CD4-positive, alpha-beta memory T cell (primary cell): ENCODE results near the gene GYG1. TPM values are rescaled to one million over a fixed set of nuclear protein-coding genes. Genes with fewer than 3 reads are reported as not detected.
A peak's percentile ranks its signal among the peaks of the same experiment; 100 is the strongest.

Experiments
- CTCF ChIA-PET: fragments of 350-600 bp; sonication (Branson Sonifier 250); formaldehyde crosslinking; loops from one replicate; lab custom pipeline; 2021; ENCODE audit warnings: inconsistent platforms; ENCODE audit not compliant: partially characterized antibody; lab: Charles Lee
- POLR2A ChIA-PET: fragments of 350-600 bp; sonication (Branson Sonifier 250); formaldehyde crosslinking; loops from one replicate; lab custom pipeline; 2021; ENCODE audit not compliant: partially characterized antibody; lab: Charles Lee
- DNase-seq, 5 donors: peaks; one replicate each; pipeline versions ENCODE4 v3.0.0 to v3.0.0-alpha.2; 2020 to 2022; ENCODE audit warnings: mixed read lengths in 1 of 5
- H3K27ac ChIP-seq: one replicate; pipeline ENCODE4 v1.7.0; 2013; ENCODE audit warnings: low read depth, low read length
- H3K27me3 ChIP-seq: 2 replicates; pipeline ENCODE4 v1.7.0; 2013; ENCODE audit warnings: mild to moderate bottlenecking, low read length, moderate library complexity; ENCODE audit not compliant: insufficient read depth
- H3K36me3 ChIP-seq: 2 replicates; pipeline ENCODE4 v1.7.0; 2013; ENCODE audit warnings: mild to moderate bottlenecking, low read length, moderate library complexity; ENCODE audit not compliant: insufficient read depth
- H3K4me1 ChIP-seq: 2 replicates; pipeline ENCODE4 v1.7.0; 2013; ENCODE audit warnings: mild to moderate bottlenecking, low read length, moderate library complexity; ENCODE audit not compliant: insufficient read depth
- H3K4me3 ChIP-seq, 2 donors: one replicate each; pipeline ENCODE4 v1.7.0; 2013; ENCODE audit warnings: low read length in 2 of 2, mild to moderate bottlenecking in 1 of 2
- H3K9me3 ChIP-seq, 2 donors: one replicate each; pipeline ENCODE4 v1.7.0; 2013; ENCODE audit warnings: low read length in 2 of 2, control low read depth in 1 of 2; ENCODE audit not compliant: control insufficient read depth in 1 of 2
- H3K27ac Mint-ChIP-seq, 7 donors: one replicate each; pipeline ENCODE4 v1.8.0; 2020 to 2021; ENCODE audit warnings: mixed read lengths in 7 of 7, mild to moderate bottlenecking in 6 of 7, inconsistent platforms in 3 of 7, moderate library complexity in 3 of 7
- H3K27me3 Mint-ChIP-seq, 2 donors: one replicate each; pipeline ENCODE4 v1.8.0; 2020 to 2021; ENCODE audit warnings: mixed read lengths in 2 of 2
- H3K36me3 Mint-ChIP-seq, 2 donors: one replicate each; pipeline ENCODE4 v1.8.0; 2020 to 2021; ENCODE audit warnings: mixed read lengths in 2 of 2, inconsistent platforms in 1 of 2, mild to moderate bottlenecking in 1 of 2
- H3K4me1 Mint-ChIP-seq, 4 donors: one replicate each; pipeline ENCODE4 v1.8.0; 2020 to 2021; ENCODE audit warnings: mixed read lengths in 4 of 4, mild to moderate bottlenecking in 1 of 4
- H3K4me3 Mint-ChIP-seq, 8 donors: one replicate each; pipeline ENCODE4 v1.8.0; 2020 to 2021; ENCODE audit warnings: mixed read lengths in 8 of 8, mild to moderate bottlenecking in 7 of 8, moderate library complexity in 6 of 8, inconsistent platforms in 3 of 8
- H3K9me3 Mint-ChIP-seq, 8 donors: one replicate each; pipeline ENCODE4 v1.8.0; 2020 to 2021; ENCODE audit warnings: mixed read lengths in 8 of 8, mild to moderate bottlenecking in 5 of 8, inconsistent platforms in 3 of 8, moderate library complexity in 1 of 8
- intact Hi-C: fragments of 100-400 bp; cut with micrococcal nuclease; formaldehyde crosslinking; loops from one replicate; pipeline ENCODE4 v1.15.1; 2023
- polyA plus RNA-seq, 2 donors: library from polyadenylated mRNA; unstranded; fragments of 300-500 nt; fragmentation: Illumina TruSeq; gene quantifications; one replicate each; pipeline ENCODE4 v1.2.3, GENCODE V29; 2021
- total RNA-seq, 2 experiments: library from RNA; stranded (reverse); gene quantifications; one replicate each; pipeline ENCODE4 v1.2.3, GENCODE V29; 2021

The GYG1 gene
- total RNA-seq: 10 to 100 TPM; 20.9 to 24.1 TPM
- polyA plus RNA-seq: 10 to 100 TPM; 34.4 to 54.9 TPM

GRCh38 chr3:148991219-148992026, at the start of gene GYG1:
Gene GYG1 (plus strand): TSS chr3:148991540. CDS start chr3:148991641, 101 bp downstream.
- no peaks in the 10 kb centered on the region for H3K9me3 Mint-ChIP-seq
- H3K4me1 Mint-ChIP-seq: peaks cover 21 to 43% (median 27%) of the 10 kb centered on the region in 4 donors
- Histone ChIP-seq H3K4me3 (peak within 1 kb of the TSS; percentile 49 to 56), H3K9me3 (no peaks in the 10 kb centered on the region), H3K4me1 (peaks cover 27% of the 10 kb centered on the region), H3K36me3 (peaks cover 4% of the 10 kb centered on the region), H3K27ac (peak within 1 kb of the TSS; percentile 66), H3K27me3 (no peaks in the 10 kb centered on the region)
- H3K27me3 Mint-ChIP-seq: no peaks in the 10 kb centered on the region
- H3K27ac Mint-ChIP-seq: peak within 1 kb of the TSS; percentile 79 to 93 (median 91)
- peak within 1 kb of the TSS; percentile 84 to 92 (median 88) for H3K4me3 Mint-ChIP-seq
- H3K36me3 Mint-ChIP-seq: peaks cover 16 to 21% of the 10 kb centered on the region in 2 donors
- DNase-seq: peak; percentile 76 to 87 (median 83)
- ChIA-PET CTCF (interaction anchor here (1.1 to 2.8 kb wide), 7 partner anchors 11 to 818 kb away, joined by 3 to 11 read pairs (median 4); partner anchors contain the start of gene HPS3), POLR2A (interaction anchor here (1.0 to 4.6 kb wide), 17 partner anchors 8 to 286 kb away, joined by 3 to 29 read pairs (median 5); partner anchors contain the start of genes HLTF and HPS3)
- intact Hi-C loops: loop anchor here (1.0 to 2.0 kb wide), 2 partner anchors 95 to 137 kb away; partner anchors contain the start of genes HLTF and HPS3

DNA sequence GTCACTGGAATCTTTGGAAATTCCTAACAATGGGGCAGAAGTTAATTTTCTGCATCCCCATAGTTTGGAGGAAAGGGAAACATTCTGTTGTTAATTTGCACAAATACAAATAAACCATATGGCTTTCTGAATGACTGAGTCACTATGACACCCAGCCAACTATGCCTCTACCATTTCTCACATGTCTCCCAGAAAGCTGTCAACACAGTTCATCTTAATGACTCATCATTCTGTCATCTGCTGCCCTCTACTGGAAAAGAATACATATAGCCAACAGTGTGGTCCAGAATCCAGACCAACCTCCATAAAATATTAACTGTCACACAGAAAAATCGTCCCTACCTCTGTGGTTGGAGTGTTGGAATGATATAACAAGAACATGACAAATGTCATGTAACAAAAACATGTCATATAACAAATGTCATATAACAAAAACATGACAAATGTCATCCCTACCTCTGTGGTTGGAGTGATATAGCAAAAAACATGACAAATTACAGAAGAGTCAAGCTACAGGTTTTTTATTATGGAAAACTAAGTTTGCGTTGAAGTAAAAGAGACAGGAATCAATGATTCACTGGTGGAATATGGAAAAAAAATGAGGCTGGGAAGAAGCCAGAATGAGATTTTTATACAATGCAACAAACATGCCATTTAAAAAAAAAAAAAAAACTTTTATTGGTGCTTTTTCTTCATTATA, 47.7 kb upstream of the GYG1 start:
- Histone ChIP-seq H3K27ac (no peak overlapping the region), H3K36me3 (no peaks in the 10 kb centered on the region), H3K27me3 (no peaks in the 10 kb centered on the region), H3K4me1 (no peaks in the 10 kb centered on the region), H3K4me3 (no peak overlapping the region), H3K9me3 (no peaks in the 10 kb centered on the region)
- Mint-ChIP-seq H3K36me3 (no peaks in the 10 kb centered on the region), H3K9me3 (no peaks in the 10 kb centered on the region), H3K27ac (no peak overlapping the region), H3K27me3 (peaks cover 0 to 6% of the 10 kb centered on the region in 2 donors), H3K4me1 (no peaks in the 10 kb centered on the region), H3K4me3 (no peak overlapping the region)
- intact Hi-C loops: loop anchor here (1.0 kb wide), 1 partner anchor 82 kb away; no protein-coding TSS in a partner anchor
- DNase-seq: peak in 4 of 5 donors; percentile 32 to 47 (median 41)
- ChIA-PET CTCF (interaction anchor here (0.7 to 6.3 kb wide), 10 partner anchors 10 to 293 kb away, joined by 3 to 81 read pairs (median 4); partner anchors contain the start of gene CPA3), POLR2A (no interaction called here)

GRCh38 chr3:148945116-148945515, 46.2 kb upstream of the GYG1 start:
- H3K4me1 ChIP-seq: no peaks in the 10 kb centered on the region
- no peak overlapping the region for H3K4me3 Mint-ChIP-seq
- no peaks in the 10 kb centered on the region for H3K36me3 Mint-ChIP-seq
- H3K36me3 ChIP-seq: no peaks in the 10 kb centered on the region
- CTCF ChIA-PET: interaction anchor here (0.5 to 6.3 kb wide), 7 partner anchors 8 to 299 kb away, joined by 3 to 81 read pairs (median 3); partner anchors contain the start of gene CPA3
- no peak for DNase-seq
- H3K4me1 Mint-ChIP-seq: no peaks in the 10 kb centered on the region
- peaks cover 0 to 6% of the 10 kb centered on the region in 2 donors for H3K27me3 Mint-ChIP-seq
- H3K9me3 Mint-ChIP-seq: no peaks in the 10 kb centered on the region
- no peaks in the 10 kb centered on the region for H3K9me3 ChIP-seq
- intact Hi-C loops: no loop called here
- no peak overlapping the region for H3K27ac Mint-ChIP-seq
- no peaks in the 10 kb centered on the region for H3K27me3 ChIP-seq
- H3K4me3 ChIP-seq: no peak overlapping the region
- POLR2A ChIA-PET: no interaction called here
- H3K27ac ChIP-seq: no peak overlapping the region

DNA sequence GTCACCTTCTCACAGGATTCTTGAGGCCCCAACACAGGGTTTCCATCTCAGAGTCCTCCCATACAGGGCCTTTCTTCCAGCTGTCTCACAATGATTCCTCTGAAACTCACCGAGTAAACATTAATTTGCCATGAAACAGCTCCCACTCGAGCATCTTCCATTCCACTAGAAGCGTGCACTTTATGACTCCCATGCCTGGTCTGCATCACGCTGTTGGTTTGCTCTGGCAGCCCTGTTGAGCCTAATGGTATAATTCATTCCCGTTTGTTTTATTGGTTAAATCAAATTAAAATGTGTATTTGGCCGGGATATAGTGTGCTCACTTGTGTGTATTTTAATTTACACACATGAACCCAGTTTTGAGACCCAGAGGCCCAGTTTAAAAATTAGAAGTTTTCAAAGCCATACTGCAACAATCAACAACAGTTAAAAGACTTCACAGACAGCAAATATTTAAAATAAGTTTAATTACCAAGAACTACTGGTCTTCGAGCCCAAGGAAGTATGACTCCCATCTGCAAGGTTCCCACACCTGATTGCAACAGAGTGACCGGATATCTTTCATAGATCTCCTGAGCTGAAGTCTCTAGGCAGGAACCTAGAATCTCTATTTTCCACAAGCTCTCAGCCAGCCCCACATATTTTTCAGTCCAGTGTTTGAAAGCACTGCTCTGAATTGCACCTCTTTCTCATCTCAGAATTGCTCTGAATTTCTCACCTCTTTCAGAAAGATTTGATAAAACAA, 42.3 kb upstream of the GYG1 start:
- no peak overlapping the region for H3K4me3 ChIP-seq
- Mint-ChIP-seq H3K4me1 (no peaks in the 10 kb centered on the region), H3K9me3 (no peaks in the 10 kb centered on the region), H3K27ac (no peak overlapping the region), H3K36me3 (no peaks in the 10 kb centered on the region), H3K27me3 (peaks cover 0 to 2% of the 10 kb centered on the region in 2 donors), H3K4me3 (no peak overlapping the region)
- H3K9me3 ChIP-seq: no peaks in the 10 kb centered on the region
- POLR2A ChIA-PET: no interaction called here
- no peaks in the 10 kb centered on the region for H3K36me3 ChIP-seq
- H3K27me3 ChIP-seq: no peaks in the 10 kb centered on the region
- H3K4me1 ChIP-seq: no peaks in the 10 kb centered on the region
- H3K27ac ChIP-seq: no peak overlapping the region
- intact Hi-C loops: no loop called here
- DNase-seq: no peak
- CTCF ChIA-PET: interaction anchor here (0.7 to 2.8 kb wide), 9 partner anchors 10 to 312 kb away, joined by 3 to 25 read pairs (median 4); no protein-coding TSS in a partner anchor

DNA sequence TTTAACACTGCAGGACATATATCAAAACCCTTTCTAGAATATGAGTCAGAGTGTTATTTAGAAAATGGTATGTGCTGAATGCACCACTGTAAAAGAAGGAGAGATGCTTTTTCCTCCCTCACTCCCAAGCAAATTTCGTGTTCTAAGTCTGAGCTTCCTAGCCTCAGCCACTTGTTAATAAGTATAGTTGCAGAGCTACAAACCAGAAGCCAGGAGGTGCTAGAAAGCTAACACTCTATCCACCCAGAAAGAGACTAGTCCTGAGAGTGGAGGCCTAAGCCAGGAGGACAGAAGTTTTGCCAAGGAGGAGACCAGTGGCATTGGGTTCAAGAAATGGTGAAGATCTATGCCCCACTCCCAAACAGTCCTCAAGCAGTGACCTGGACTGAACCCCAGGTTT, 40.5 kb upstream of the GYG1 start:
- H3K4me1 ChIP-seq: no peaks in the 10 kb centered on the region
- Mint-ChIP-seq H3K27me3 (peaks cover 0 to 2% of the 10 kb centered on the region in 2 donors), H3K27ac (no peak overlapping the region), H3K4me1 (no peaks in the 10 kb centered on the region), H3K9me3 (no peaks in the 10 kb centered on the region), H3K36me3 (no peaks in the 10 kb centered on the region), H3K4me3 (no peak overlapping the region)
- ChIA-PET CTCF (interaction anchor here (0.8 to 1.6 kb wide), 9 partner anchors 9 to 820 kb away, joined by 3 to 5 read pairs (median 3); no protein-coding TSS in a partner anchor), POLR2A (no interaction called here)
- no peaks in the 10 kb centered on the region for H3K27me3 ChIP-seq
- no peaks in the 10 kb centered on the region for H3K9me3 ChIP-seq
- intact Hi-C loops: loop anchor here (1.0 to 10.0 kb wide), 2 partner anchors 322 to 764 kb away; no protein-coding TSS in a partner anchor
- no peak overlapping the region for H3K4me3 ChIP-seq
- H3K27ac ChIP-seq: no peak overlapping the region
- DNase-seq: no peak
- no peaks in the 10 kb centered on the region for H3K36me3 ChIP-seq

DNA sequence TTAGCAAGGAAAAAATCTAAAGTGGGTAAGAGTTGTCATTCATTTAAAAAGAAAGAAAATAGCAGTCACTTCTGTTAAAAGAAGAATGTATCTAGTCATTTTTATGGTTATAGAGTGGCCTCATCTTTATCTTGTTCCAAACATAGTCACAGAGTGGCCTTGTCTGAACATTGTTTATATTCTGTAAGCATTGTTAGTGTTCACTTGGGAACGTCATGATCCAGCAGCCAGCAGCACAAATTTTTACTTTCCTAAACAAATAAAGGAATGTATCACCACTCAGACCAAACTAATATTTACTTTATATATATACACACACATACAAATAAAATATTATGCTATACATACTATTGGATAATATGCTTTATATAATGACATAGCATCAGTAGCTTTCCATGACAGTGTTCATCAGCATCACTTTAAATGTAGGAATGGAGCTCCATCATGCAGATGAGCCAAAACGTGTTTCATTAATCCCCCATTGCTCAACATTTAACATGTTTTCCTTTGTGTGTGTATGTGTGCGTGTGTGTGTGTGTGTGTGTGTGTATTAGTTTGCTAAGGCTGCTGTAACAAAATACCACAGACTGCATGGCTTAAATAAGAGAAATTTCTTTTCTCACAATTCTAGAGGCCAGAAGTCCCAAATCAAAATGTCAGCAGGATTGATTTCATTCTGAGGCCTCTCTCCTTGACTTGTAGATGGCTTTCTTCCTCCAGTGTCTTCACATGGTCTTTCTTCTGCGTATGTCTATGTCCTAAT, 39.6 kb upstream of the GYG1 start:
- no peaks in the 10 kb centered on the region for H3K36me3 Mint-ChIP-seq
- ChIA-PET CTCF (interaction anchor here (0.9 to 6.1 kb wide), 7 partner anchors 8 to 819 kb away, joined by 3 to 47 read pairs (median 4); no protein-coding TSS in a partner anchor), POLR2A (no interaction called here)
- H3K4me3 ChIP-seq: no peak overlapping the region
- H3K27ac Mint-ChIP-seq: peak overlapping the region in 1 of 7 donors; percentile 0
- no peak for DNase-seq
- no peaks in the 10 kb centered on the region for H3K27me3 ChIP-seq
- no peaks in the 10 kb centered on the region for H3K9me3 ChIP-seq
- no peaks in the 10 kb centered on the region for H3K4me1 Mint-ChIP-seq
- no peaks in the 10 kb centered on the region for H3K27me3 Mint-ChIP-seq
- no peak overlapping the region for H3K27ac ChIP-seq
- intact Hi-C loops: loop anchor here (1.0 to 10.0 kb wide), 2 partner anchors 322 to 763 kb away; no protein-coding TSS in a partner anchor
- H3K36me3 ChIP-seq: no peaks in the 10 kb centered on the region
- no peak overlapping the region for H3K4me3 Mint-ChIP-seq
- H3K9me3 Mint-ChIP-seq: no peaks in the 10 kb centered on the region
- no peaks in the 10 kb centered on the region for H3K4me1 ChIP-seq
